Measurements from ENCODE around the gene DCTN3. TPM values are rescaled to one million over a fixed set of nuclear protein-coding genes. Genes with fewer than 3 reads are reported as not detected.

Gene DCTN3
- 100 to 1,000 TPM in 2 of 3 donors, 10 to 100 TPM in 1; 84.0 to 114 (median 113) TPM for total RNA-seq

GRCh38 chr9:34620061-34620994, at the start of gene DCTN3:
DCTN3 (minus strand) TSS chr9:34620495; CDS start chr9:34620464, 31 bp downstream.
- peak; percentile 91 to 94 for DNase-seq (ENCODE audit: low spot score in 2 of 2)
- no peak for TF ChIP-seq CTCF (IDR thresholded peaks at IDR 0.05)
- peak; percentile 22 to 60 (median 25) for TF ChIP-seq POLR2AphosphoS5 (IDR thresholded peaks at IDR 0.05)
- Histone ChIP-seq H3K36me3 (peaks cover 11% of the 10 kb centered on the region), H3K4me3 (peak within 1 kb of the TSS; percentile 76 to 84 (median 76)), H3K4me1 (peaks cover 0 to 8% of the 10 kb centered on the region in 2 donors), H3K27ac (peak within 1 kb of the TSS; percentile 45 to 67), H3K27me3 (peaks cover 0 to 26% of the 10 kb centered on the region in 2 donors), H3K9me3 (no peaks in the 10 kb centered on the region)
- intact Hi-C loops (cut with DNase I; ENCODE audit: low total_unique reads) = no loop called here

GRCh38 chr9:34665381-34666250, 45.3 kb upstream of the DCTN3 start:
- DNase-seq (ENCODE audit: low spot score in 2 of 2) = peak; percentile 93 to 96
- Histone ChIP-seq H3K4me3 (peak overlapping the region; percentile 67 to 84 (median 74)), H3K9me3 (peaks cover 0 to 2% of the 10 kb centered on the region in 2 donors), H3K27ac (peak overlapping the region; percentile 97 to 98), H3K27me3 (no peaks in the 10 kb centered on the region), H3K4me1 (no peaks in the 10 kb centered on the region), H3K36me3 (no peaks in the 10 kb centered on the region)
- intact Hi-C loops (cut with DNase I; ENCODE audit: low total_unique reads) = no loop called here
- peak; percentile 83 to 94 (median 88) for TF ChIP-seq POLR2AphosphoS5 (IDR thresholded peaks at IDR 0.05)
- TF ChIP-seq CTCF (IDR thresholded peaks at IDR 0.05) = peak in 1 of 3 donors; percentile 8
- TF ChIP-seq POLR2A (IDR thresholded peaks at IDR 0.05) = peak; percentile 74

GRCh38 chr9:34665067-34665380, 44.7 kb upstream of the DCTN3 start:
- intact Hi-C loops (cut with DNase I; ENCODE audit: low total_unique reads) = no loop called here
- H3K27me3 ChIP-seq = no peaks in the 10 kb centered on the region
- TF ChIP-seq POLR2A (IDR thresholded peaks at IDR 0.05) (no peak), CTCF (IDR thresholded peaks at IDR 0.05) (no peak), POLR2AphosphoS5 (IDR thresholded peaks at IDR 0.05) (no peak)
- no peaks in the 10 kb centered on the region for H3K4me1 ChIP-seq
- H3K9me3 ChIP-seq = peaks cover 0 to 2% of the 10 kb centered on the region in 2 donors
- no peaks in the 10 kb centered on the region for H3K36me3 ChIP-seq
- H3K27ac ChIP-seq = peak overlapping the region; percentile 97 to 98
- peak overlapping the region; percentile 67 to 84 (median 74) for H3K4me3 ChIP-seq
- DNase-seq (ENCODE audit: low spot score in 2 of 2) = peak in 1 of 2 donors; percentile 58

GRCh38 chr9:34664281-34665066, 44.2 kb upstream of the DCTN3 start:
- peak; percentile 71 to 75 for DNase-seq (ENCODE audit: low spot score in 2 of 2)
- Histone ChIP-seq H3K9me3 (no peaks in the 10 kb centered on the region), H3K4me1 (no peaks in the 10 kb centered on the region), H3K27me3 (no peaks in the 10 kb centered on the region), H3K36me3 (no peaks in the 10 kb centered on the region), H3K27ac (peak overlapping the region; percentile 97 to 98), H3K4me3 (peak overlapping the region; percentile 67 to 84 (median 74))
- intact Hi-C loops (cut with DNase I; ENCODE audit: low total_unique reads) = no loop called here
- TF ChIP-seq POLR2AphosphoS5 (IDR thresholded peaks at IDR 0.05) = no peak
- TF ChIP-seq CTCF (IDR thresholded peaks at IDR 0.05) = peak; percentile 50 to 72 (median 60)
- no peak for TF ChIP-seq POLR2A (IDR thresholded peaks at IDR 0.05)
